ENCODE measurements around the gene NUP93.
A peak's percentile ranks its signal among the peaks of the same experiment; 100 is the strongest.

The NUP93 gene

DNA sequence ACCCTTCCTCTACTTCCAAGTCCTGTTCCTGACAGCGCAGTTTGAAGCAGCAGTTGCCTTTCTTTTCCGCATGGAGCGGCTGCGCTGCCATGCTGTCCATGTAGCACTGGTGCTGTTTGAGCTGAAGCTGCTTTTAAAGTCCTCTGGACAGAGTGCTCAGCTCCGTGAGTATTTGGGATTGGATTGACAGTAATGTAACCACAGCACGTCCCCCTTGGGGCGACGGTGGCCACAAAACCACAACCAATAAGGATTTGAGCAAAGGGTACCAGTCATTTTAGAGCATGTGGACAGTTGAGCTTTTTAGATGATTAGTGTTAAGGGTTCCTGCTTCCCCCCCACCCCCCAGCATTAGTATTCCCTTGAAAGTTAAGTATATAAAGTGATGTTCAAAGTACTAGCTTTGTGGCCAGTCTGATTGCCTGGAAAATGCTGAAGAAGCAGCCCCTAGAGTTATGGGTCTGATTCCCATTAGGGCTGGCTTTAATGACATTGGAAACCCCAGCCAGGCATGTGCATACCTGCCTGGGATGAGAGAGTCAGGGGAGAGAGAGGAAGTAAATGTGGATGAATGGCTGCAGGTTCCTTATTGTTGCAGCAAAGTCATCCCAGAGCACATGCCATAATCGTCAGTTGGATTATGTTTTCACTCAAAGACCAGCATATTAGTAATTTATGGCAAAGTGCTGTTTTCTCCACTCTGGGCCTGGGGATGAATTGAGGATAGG, 103.5 kb downstream of the NUP93 start:
- TF ChIP-seq, protein P1, sequence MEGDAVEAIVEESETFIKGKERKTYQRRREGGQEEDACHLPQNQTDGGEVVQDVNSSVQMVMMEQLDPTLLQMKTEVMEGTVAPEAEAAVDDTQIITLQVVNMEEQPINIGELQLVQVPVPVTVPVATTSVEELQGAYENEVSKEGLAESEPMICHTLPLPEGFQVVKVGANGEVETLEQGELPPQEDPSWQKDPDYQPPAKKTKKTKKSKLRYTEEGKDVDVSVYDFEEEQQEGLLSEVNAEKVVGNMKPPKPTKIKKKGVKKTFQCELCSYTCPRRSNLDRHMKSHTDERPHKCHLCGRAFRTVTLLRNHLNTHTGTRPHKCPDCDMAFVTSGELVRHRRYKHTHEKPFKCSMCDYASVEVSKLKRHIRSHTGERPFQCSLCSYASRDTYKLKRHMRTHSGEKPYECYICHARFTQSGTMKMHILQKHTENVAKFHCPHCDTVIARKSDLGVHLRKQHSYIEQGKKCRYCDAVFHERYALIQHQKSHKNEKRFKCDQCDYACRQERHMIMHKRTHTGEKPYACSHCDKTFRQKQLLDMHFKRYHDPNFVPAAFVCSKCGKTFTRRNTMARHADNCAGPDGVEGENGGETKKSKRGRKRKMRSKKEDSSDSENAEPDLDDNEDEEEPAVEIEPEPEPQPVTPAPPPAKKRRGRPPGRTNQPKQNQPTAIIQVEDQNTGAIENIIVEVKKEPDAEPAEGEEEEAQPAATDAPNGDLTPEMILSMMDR (IDR thresholded peaks at IDR 0.05; ENCODE audit: low read depth, low read length) = no peak
- DNase-seq (ENCODE audit: low read depth, low spot score) = no peak
- in situ Hi-C loops (cut with HindIII; ENCODE audit: low sequenced_read_pairs) = no loop called here
- no peak overlapping the region for H3K4me3 ChIP-seq (ENCODE audit: low read depth, low read length)

DNA sequence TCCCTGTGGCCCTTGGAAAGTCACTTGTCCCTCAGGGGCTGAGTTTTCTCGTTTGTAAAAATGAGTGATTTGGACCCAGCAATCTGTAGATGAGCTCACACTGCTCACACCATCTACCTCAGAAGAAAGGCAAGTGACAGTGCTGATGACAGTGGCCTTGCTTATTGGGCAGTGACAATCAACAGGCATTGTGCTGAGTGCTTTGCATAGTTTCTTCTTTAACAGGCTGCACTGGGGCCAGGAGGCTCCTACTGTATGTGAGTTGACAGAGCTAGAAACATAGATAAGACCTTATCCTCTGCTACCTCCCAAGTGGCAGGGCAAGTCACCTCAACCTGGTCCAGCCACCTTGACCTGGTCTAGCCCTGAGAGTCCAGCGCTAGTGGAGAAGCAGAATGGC, 105.4 kb downstream of the NUP93 start:
- no peak overlapping the region for H3K4me3 ChIP-seq (ENCODE audit: low read depth, low read length)
- in situ Hi-C loops (cut with HindIII; ENCODE audit: low sequenced_read_pairs) = no loop called here
- TF ChIP-seq, protein P1 (IDR thresholded peaks at IDR 0.05; ENCODE audit: low read depth, low read length) = no peak
- no peak for DNase-seq (ENCODE audit: low read depth, low spot score)

DNA sequence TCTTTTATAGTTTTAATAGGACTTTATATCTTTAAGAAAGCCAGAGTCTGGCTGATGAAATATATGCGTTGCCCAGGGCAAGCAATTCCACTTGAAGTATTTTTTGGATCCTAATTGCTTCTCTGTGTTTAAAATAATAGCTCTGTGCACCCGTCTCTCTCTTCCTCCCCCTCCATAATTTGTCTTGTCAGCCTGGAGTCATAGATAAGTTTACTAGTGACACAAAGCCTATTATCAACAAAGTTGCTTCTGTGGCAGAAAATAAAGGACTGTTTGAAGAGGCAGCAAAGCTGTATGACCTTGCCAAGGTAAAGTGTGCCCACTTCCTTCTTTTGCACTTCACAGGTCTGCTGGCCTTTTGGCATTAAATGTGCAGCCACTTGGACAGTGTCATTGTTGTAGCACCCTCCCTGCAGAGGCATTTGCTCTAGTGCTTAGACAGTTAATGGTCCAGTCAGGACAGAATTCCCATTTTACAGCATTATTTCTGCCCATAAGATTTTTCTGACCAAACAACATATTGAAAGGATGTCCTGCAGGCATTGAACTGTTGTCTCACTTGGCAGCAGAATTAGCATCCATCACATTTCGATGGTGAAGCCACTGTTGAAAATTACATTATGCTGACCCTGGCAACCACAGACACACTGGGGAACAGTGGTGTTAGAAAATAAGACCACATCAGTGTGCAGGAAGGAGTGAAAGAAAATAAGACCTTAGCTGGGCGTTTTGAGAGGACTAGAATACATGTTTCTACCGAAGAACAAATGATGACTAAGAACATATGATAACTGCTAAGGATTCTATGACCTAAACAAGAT, 106.7 kb downstream of the NUP93 start:
- DNase-seq (ENCODE audit: low read depth, low spot score) = no peak
- TF ChIP-seq, protein P1 (IDR thresholded peaks at IDR 0.05; ENCODE audit: low read depth, low read length) = no peak
- in situ Hi-C loops (cut with HindIII; ENCODE audit: low sequenced_read_pairs) = no loop called here
- H3K4me3 ChIP-seq (ENCODE audit: low read depth, low read length) = no peak overlapping the region

- no peak overlapping the region for H3K4me3 ChIP-seq (ENCODE audit: low read depth, low read length)
- no peak for DNase-seq (ENCODE audit: low read depth, low spot score)
- TF ChIP-seq, protein P1 (IDR thresholded peaks at IDR 0.05; ENCODE audit: low read depth, low read length) = no peak
- in situ Hi-C loops (cut with HindIII; ENCODE audit: low sequenced_read_pairs) = no loop called here
Observed at GRCh38 chr16:56838622-56839337, 108.9 kb downstream of the NUP93 start.

DNA sequence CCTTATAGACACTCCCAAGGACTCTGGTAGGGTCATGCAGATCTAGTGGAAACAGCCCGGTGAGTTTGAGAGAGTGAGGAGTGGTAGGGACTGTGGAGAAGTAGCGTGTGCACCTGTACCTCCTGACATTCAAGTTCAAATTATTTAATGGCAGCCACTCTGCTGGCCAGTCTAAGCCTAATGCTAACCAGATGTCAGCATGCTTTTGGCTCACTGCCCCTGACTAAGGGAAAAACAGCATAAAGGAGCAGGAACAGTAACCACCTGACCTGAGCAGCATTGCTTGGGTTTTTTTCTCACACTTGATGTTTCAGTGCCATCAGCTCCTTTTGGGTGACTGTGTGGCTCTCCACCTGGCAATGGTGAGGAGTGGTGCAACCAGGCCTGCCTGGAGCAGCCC, 111.3 kb downstream of the NUP93 start:
- TF ChIP-seq, protein P1 (IDR thresholded peaks at IDR 0.05; ENCODE audit: low read depth, low read length) = no peak
- in situ Hi-C loops (cut with HindIII; ENCODE audit: low sequenced_read_pairs) = no loop called here
- peak; percentile 61 for DNase-seq (ENCODE audit: low read depth, low spot score)
- no peak overlapping the region for H3K4me3 ChIP-seq (ENCODE audit: low read depth, low read length)

DNA sequence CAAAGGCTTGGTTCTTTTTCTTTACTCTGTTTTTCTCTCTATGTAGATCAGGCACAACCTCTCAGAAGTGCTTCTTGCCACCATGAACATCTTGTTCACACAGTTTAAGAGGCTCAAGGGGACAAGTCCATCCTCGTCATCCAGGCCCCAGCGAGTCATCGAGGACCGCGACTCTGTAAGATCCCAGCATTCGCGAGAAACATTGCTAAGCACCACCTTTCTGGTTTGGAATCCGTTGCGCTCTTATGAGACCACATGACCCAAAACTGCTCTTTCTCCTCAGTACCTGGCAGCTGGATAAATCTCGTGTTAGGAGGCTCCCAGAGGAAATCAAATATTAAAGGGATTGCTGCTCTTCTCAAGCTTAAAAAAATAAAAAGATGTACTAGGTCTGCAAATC, 111.7 kb downstream of the NUP93 start:
- H3K4me3 ChIP-seq (ENCODE audit: low read depth, low read length) = no peak overlapping the region
- no peak for DNase-seq (ENCODE audit: low read depth, low spot score)
- in situ Hi-C loops (cut with HindIII; ENCODE audit: low sequenced_read_pairs) = no loop called here
- TF ChIP-seq, protein P1 (IDR thresholded peaks at IDR 0.05; ENCODE audit: low read depth, low read length) = no peak

Data from astrocyte of the spinal cord (primary cell).